ENCODE measurements around the gene GTF2IRD1.
A peak's percentile ranks its signal among the peaks of the same experiment; 100 is the strongest.

Gene GTF2IRD1

GRCh38 chr7:74480861-74481417, 27.2 kb downstream of the GTF2IRD1 start:
- no peak overlapping the region for H3K23ac ChIP-seq (ENCODE audit: low read depth, low read length, poor library complexity)
- no peak for DNase-seq (ENCODE audit: low spot score)
- no peaks in the 10 kb centered on the region for H3K9me3 ChIP-seq (replicated peaks in 1 of 2; ENCODE audit: control insufficient read depth in 2 of 2, insufficient read depth in 1 of 2, low read depth in 1 of 2, low read length in 2 of 2)
- peak overlapping the region; percentile 85 for H3K9ac ChIP-seq (ENCODE audit: low read depth, low read length, poor library complexity)
- H3K18ac ChIP-seq (ENCODE audit: low read length) = peak overlapping the region; percentile 70
- H2BK120ac ChIP-seq (ENCODE audit: low read depth, low read length) = no peak overlapping the region
- WGBS, 2 donors (ENCODE audit: extremely low coverage in 2 of 2, insufficient read length in 2 of 2, insufficient replicate concordance in 1 of 2) = no CpG with 5 or more reads among the region's 16 CpGs
- H3K14ac ChIP-seq (ENCODE audit: low read length) = peak overlapping the region; percentile 14
- no peak overlapping the region for H4K91ac ChIP-seq (ENCODE audit: low read depth, low read length, poor library complexity)
- H2AK5ac ChIP-seq (ENCODE audit: low read depth, low read length) = peak overlapping the region; percentile 65
- H4K8ac ChIP-seq (ENCODE audit: low read depth, low read length) = no peak overlapping the region
- H2BK5ac ChIP-seq (ENCODE audit: low read length) = no peak overlapping the region
- H2BK15ac ChIP-seq (ENCODE audit: low read length) = no peak overlapping the region
- H3K36me3 ChIP-seq (replicated peaks in 1 of 2; ENCODE audit: control insufficient read depth in 2 of 2, insufficient read depth in 2 of 2, low read length in 2 of 2) = peaks cover 2 to 4% of the 10 kb centered on the region in 2 donors
- peak overlapping the region in 1 of 2 donors; percentile 41 for H3K4me3 ChIP-seq (ENCODE audit: low read length in 2 of 2)
- no peak overlapping the region for H3K4me2 ChIP-seq (ENCODE audit: insufficient read depth, low read length, poor library complexity, severe bottlenecking)
- H2BK12ac ChIP-seq (ENCODE audit: low read length) = no peak overlapping the region
- peaks cover 14% of the 10 kb centered on the region for H3K79me1 ChIP-seq (ENCODE audit: low read depth, low read length)
- peak overlapping the region; percentile 38 for H3K27ac ChIP-seq (replicated peaks; ENCODE audit: low read length)
- peaks cover 25 to 36% of the 10 kb centered on the region in 2 donors for H3K4me1 ChIP-seq (ENCODE audit: control insufficient read depth in 2 of 2, insufficient read depth in 1 of 2, low read depth in 1 of 2, low read length in 2 of 2)
- H2AFZ ChIP-seq (ENCODE audit: low read length) = peak overlapping the region; percentile 80
- no peak overlapping the region for H3K4ac ChIP-seq (ENCODE audit: low read length)
- H3K27me3 ChIP-seq (ENCODE audit: control insufficient read depth in 3 of 3, insufficient read depth in 3 of 3, low read depth in 1 of 3, low read length in 3 of 3) = no peaks in the 10 kb centered on the region

GRCh38 chr7:74481458-74482196, 27.9 kb downstream of the GTF2IRD1 start:
- no CpG with 5 or more reads among the region's 8 CpGs for WGBS, 2 donors (ENCODE audit: extremely low coverage in 2 of 2, insufficient read length in 2 of 2, insufficient replicate concordance in 1 of 2)
- H3K9me3 ChIP-seq (replicated peaks in 1 of 2; ENCODE audit: control insufficient read depth in 2 of 2, insufficient read depth in 1 of 2, low read depth in 1 of 2, low read length in 2 of 2) = no peaks in the 10 kb centered on the region
- no peak overlapping the region for H2AK5ac ChIP-seq (ENCODE audit: low read depth, low read length)
- no peak overlapping the region for H3K4ac ChIP-seq (ENCODE audit: low read length)
- no peak overlapping the region for H3K23ac ChIP-seq (ENCODE audit: low read depth, low read length, poor library complexity)
- no peak overlapping the region for H3K4me3 ChIP-seq (ENCODE audit: low read length in 2 of 2)
- H3K79me1 ChIP-seq (ENCODE audit: low read depth, low read length) = peaks cover 16% of the 10 kb centered on the region
- no peak overlapping the region for H3K14ac ChIP-seq (ENCODE audit: low read length)
- H3K4me1 ChIP-seq (ENCODE audit: control insufficient read depth in 2 of 2, insufficient read depth in 1 of 2, low read depth in 1 of 2, low read length in 2 of 2) = peaks cover 25 to 36% of the 10 kb centered on the region in 2 donors
- no peak overlapping the region for H3K27ac ChIP-seq (replicated peaks; ENCODE audit: low read length)
- H2BK120ac ChIP-seq (ENCODE audit: low read depth, low read length) = no peak overlapping the region
- H2BK15ac ChIP-seq (ENCODE audit: low read length) = no peak overlapping the region
- H2BK5ac ChIP-seq (ENCODE audit: low read length) = no peak overlapping the region
- H3K18ac ChIP-seq (ENCODE audit: low read length) = peak overlapping the region; percentile 15
- H3K4me2 ChIP-seq (ENCODE audit: insufficient read depth, low read length, poor library complexity, severe bottlenecking) = no peak overlapping the region
- no peak overlapping the region for H2AFZ ChIP-seq (ENCODE audit: low read length)
- H4K91ac ChIP-seq (ENCODE audit: low read depth, low read length, poor library complexity) = no peak overlapping the region
- DNase-seq (ENCODE audit: low spot score) = no peak
- no peak overlapping the region for H3K9ac ChIP-seq (ENCODE audit: low read depth, low read length, poor library complexity)
- H4K8ac ChIP-seq (ENCODE audit: low read depth, low read length) = no peak overlapping the region
- no peaks in the 10 kb centered on the region for H3K27me3 ChIP-seq (ENCODE audit: control insufficient read depth in 3 of 3, insufficient read depth in 3 of 3, low read depth in 1 of 3, low read length in 3 of 3)
- peaks cover 2 to 4% of the 10 kb centered on the region in 2 donors for H3K36me3 ChIP-seq (replicated peaks in 1 of 2; ENCODE audit: control insufficient read depth in 2 of 2, insufficient read depth in 2 of 2, low read length in 2 of 2)
- no peak overlapping the region for H2BK12ac ChIP-seq (ENCODE audit: low read length)

GRCh38 chr7:74482197-74482467, 28.4 kb downstream of the GTF2IRD1 start:
- Histone ChIP-seq H2BK120ac (ENCODE audit: low read depth, low read length) (no peak overlapping the region), H2AK5ac (ENCODE audit: low read depth, low read length) (no peak overlapping the region), H2BK12ac (ENCODE audit: low read length) (no peak overlapping the region), H3K79me1 (ENCODE audit: low read depth, low read length) (peaks cover 16% of the 10 kb centered on the region), H3K23ac (ENCODE audit: low read depth, low read length, poor library complexity) (no peak overlapping the region), H4K8ac (ENCODE audit: low read depth, low read length) (no peak overlapping the region), H3K9me3 (replicated peaks in 1 of 2; ENCODE audit: control insufficient read depth in 2 of 2, insufficient read depth in 1 of 2, low read depth in 1 of 2, low read length in 2 of 2) (no peaks in the 10 kb centered on the region), H3K4me1 (ENCODE audit: control insufficient read depth in 2 of 2, insufficient read depth in 1 of 2, low read depth in 1 of 2, low read length in 2 of 2) (peaks cover 25 to 36% of the 10 kb centered on the region in 2 donors), H3K36me3 (replicated peaks in 1 of 2; ENCODE audit: control insufficient read depth in 2 of 2, insufficient read depth in 2 of 2, low read length in 2 of 2) (peaks cover 2 to 4% of the 10 kb centered on the region in 2 donors), H2BK15ac (ENCODE audit: low read length) (no peak overlapping the region), H2AFZ (ENCODE audit: low read length) (no peak overlapping the region), H3K9ac (ENCODE audit: low read depth, low read length, poor library complexity) (no peak overlapping the region), H3K18ac (ENCODE audit: low read length) (no peak overlapping the region), H3K27me3 (ENCODE audit: control insufficient read depth in 3 of 3, insufficient read depth in 3 of 3, low read depth in 1 of 3, low read length in 3 of 3) (no peaks in the 10 kb centered on the region), H3K14ac (ENCODE audit: low read length) (no peak overlapping the region), H3K4ac (ENCODE audit: low read length) (no peak overlapping the region), H3K4me3 (ENCODE audit: low read length in 2 of 2) (no peak overlapping the region), H3K4me2 (ENCODE audit: insufficient read depth, low read length, poor library complexity, severe bottlenecking) (no peak overlapping the region), H2BK5ac (ENCODE audit: low read length) (no peak overlapping the region), H4K91ac (ENCODE audit: low read depth, low read length, poor library complexity) (no peak overlapping the region), H3K27ac (replicated peaks; ENCODE audit: low read length) (no peak overlapping the region)
- no CpG with 5 or more reads among the region's 4 CpGs for WGBS, 2 donors (ENCODE audit: extremely low coverage in 2 of 2, insufficient read length in 2 of 2, insufficient replicate concordance in 1 of 2)
- DNase-seq (ENCODE audit: low spot score) = no peak

- no peaks in the 10 kb centered on the region for H3K27me3 ChIP-seq (ENCODE audit: control insufficient read depth in 3 of 3, insufficient read depth in 3 of 3, low read depth in 1 of 3, low read length in 3 of 3)
- H2BK5ac ChIP-seq (ENCODE audit: low read length) = no peak overlapping the region
- no peak overlapping the region for H3K27ac ChIP-seq (replicated peaks; ENCODE audit: low read length)
- no peak overlapping the region for H3K4ac ChIP-seq (ENCODE audit: low read length)
- H2BK120ac ChIP-seq (ENCODE audit: low read depth, low read length) = no peak overlapping the region
- H4K91ac ChIP-seq (ENCODE audit: low read depth, low read length, poor library complexity) = no peak overlapping the region
- no peak overlapping the region for H3K9ac ChIP-seq (ENCODE audit: low read depth, low read length, poor library complexity)
- no peak overlapping the region for H4K8ac ChIP-seq (ENCODE audit: low read depth, low read length)
- no peak overlapping the region for H3K14ac ChIP-seq (ENCODE audit: low read length)
- no peak overlapping the region for H3K4me2 ChIP-seq (ENCODE audit: insufficient read depth, low read length, poor library complexity, severe bottlenecking)
- H3K4me3 ChIP-seq (ENCODE audit: low read length in 2 of 2) = no peak overlapping the region
- H3K36me3 ChIP-seq (replicated peaks in 1 of 2; ENCODE audit: control insufficient read depth in 2 of 2, insufficient read depth in 2 of 2, low read length in 2 of 2) = peaks cover 2 to 4% of the 10 kb centered on the region in 2 donors
- no peak overlapping the region for H3K23ac ChIP-seq (ENCODE audit: low read depth, low read length, poor library complexity)
- no peak overlapping the region for H2AK5ac ChIP-seq (ENCODE audit: low read depth, low read length)
- no peak overlapping the region for H2BK15ac ChIP-seq (ENCODE audit: low read length)
- DNase-seq (ENCODE audit: low spot score) = no peak
- H3K18ac ChIP-seq (ENCODE audit: low read length) = no peak overlapping the region
- H3K4me1 ChIP-seq (ENCODE audit: control insufficient read depth in 2 of 2, insufficient read depth in 1 of 2, low read depth in 1 of 2, low read length in 2 of 2) = peaks cover 21 to 31% of the 10 kb centered on the region in 2 donors
- WGBS, 2 donors (ENCODE audit: extremely low coverage in 2 of 2, insufficient read length in 2 of 2, insufficient replicate concordance in 1 of 2) = no CpG with 5 or more reads among the region's 16 CpGs
- H2AFZ ChIP-seq (ENCODE audit: low read length) = no peak overlapping the region
- H2BK12ac ChIP-seq (ENCODE audit: low read length) = no peak overlapping the region
- no peaks in the 10 kb centered on the region for H3K9me3 ChIP-seq (replicated peaks in 1 of 2; ENCODE audit: control insufficient read depth in 2 of 2, insufficient read depth in 1 of 2, low read depth in 1 of 2, low read length in 2 of 2)
- H3K79me1 ChIP-seq (ENCODE audit: low read depth, low read length) = peaks cover 13% of the 10 kb centered on the region
Measured at GRCh38 chr7:74482629-74483401, 29.1 kb downstream of the GTF2IRD1 start.

All from neuronal stem cell (in vitro differentiated cells).